Measurements from ENCODE around the gene CACNB4. TPM values are rescaled to one million over a fixed set of nuclear protein-coding genes. Genes with fewer than 3 reads are reported as not detected.

CACNB4 gene
- total RNA-seq, 1 donor from 2014 or later = 4.9 TPM

DNA sequence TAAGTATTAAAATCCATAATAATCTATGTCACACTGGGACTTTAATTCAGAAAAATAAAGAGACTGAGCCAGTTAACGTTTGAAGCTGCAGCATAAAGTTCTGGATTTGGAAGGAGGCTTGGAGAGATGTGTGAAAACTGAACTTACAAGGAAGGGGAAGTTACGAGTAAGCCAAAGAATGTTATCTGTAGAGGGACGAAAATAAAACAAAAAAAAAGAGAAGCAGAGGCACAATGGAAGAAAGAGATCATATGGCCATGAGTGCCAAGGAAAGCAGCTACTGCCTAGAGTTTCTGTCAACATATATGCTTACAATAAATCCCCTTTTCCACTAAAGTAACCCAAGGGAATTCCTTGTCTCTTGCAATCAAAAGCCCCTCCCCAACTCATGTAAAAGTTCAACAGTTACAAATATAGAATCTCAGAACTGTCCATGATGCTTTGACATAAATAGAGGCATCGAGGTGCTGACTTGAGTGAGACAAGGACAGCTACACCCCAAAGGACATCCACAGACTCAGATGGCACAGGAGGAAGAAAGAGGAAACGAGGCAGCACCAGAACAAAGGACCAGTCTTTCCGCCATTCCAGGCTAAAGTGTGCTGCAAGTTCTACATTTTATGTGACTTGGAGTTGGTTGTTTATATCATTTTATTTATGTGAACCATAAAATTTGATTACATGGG is 254.5 kb downstream of the CACNB4 start:
- Histone ChIP-seq H3K27ac (no peak overlapping the region), H3K27me3 (no peaks in the 10 kb centered on the region)
- intact Hi-C loops (cut with DNase I) = no loop called here

DNA sequence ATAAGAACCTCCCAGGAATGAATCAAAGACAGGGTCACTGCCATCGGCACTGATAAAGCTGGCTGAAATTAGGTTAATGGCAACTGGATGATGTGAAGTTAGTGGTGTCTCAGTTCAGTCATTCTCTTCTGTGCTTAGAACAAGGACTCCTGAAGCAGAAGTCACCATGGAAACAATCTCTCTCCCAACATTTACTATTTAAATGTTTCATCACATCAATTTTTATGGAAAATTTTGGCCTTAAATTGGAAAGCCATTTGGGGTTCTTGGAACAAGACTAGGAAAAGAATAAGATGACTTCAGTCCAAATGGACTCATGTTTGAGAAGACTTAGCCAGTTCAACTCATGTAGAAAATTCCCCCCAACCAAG is 255.2 kb downstream of the CACNB4 start:
- no peak for DNase-seq (ENCODE audit: extremely low spot score in 2 of 2)
- intact Hi-C loops (cut with DNase I) = no loop called here
- TF ChIP-seq POLR2AphosphoS5 (IDR thresholded peaks at IDR 0.05; ENCODE audit: insufficient read depth in 1 of 2, low read depth in 1 of 2) (no peak), POLR2A (IDR thresholded peaks at IDR 0.05) (no peak)
- TF ChIP-seq, protein P1, sequence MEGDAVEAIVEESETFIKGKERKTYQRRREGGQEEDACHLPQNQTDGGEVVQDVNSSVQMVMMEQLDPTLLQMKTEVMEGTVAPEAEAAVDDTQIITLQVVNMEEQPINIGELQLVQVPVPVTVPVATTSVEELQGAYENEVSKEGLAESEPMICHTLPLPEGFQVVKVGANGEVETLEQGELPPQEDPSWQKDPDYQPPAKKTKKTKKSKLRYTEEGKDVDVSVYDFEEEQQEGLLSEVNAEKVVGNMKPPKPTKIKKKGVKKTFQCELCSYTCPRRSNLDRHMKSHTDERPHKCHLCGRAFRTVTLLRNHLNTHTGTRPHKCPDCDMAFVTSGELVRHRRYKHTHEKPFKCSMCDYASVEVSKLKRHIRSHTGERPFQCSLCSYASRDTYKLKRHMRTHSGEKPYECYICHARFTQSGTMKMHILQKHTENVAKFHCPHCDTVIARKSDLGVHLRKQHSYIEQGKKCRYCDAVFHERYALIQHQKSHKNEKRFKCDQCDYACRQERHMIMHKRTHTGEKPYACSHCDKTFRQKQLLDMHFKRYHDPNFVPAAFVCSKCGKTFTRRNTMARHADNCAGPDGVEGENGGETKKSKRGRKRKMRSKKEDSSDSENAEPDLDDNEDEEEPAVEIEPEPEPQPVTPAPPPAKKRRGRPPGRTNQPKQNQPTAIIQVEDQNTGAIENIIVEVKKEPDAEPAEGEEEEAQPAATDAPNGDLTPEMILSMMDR (IDR thresholded peaks at IDR 0.05) = no peak

More for the DNA sequence above, 254.5 kb downstream of the CACNB4 start:
- Histone ChIP-seq H3K9me3 (no peaks in the 10 kb centered on the region), H3K4me1 (no peaks in the 10 kb centered on the region), H3K36me3 (no peaks in the 10 kb centered on the region), H3K4me3 (no peak overlapping the region)
- TF ChIP-seq POLR2A (IDR thresholded peaks at IDR 0.05) (no peak), POLR2AphosphoS5 (IDR thresholded peaks at IDR 0.05; ENCODE audit: insufficient read depth in 1 of 2, low read depth in 1 of 2) (no peak)
- DNase-seq (ENCODE audit: extremely low spot score in 2 of 2) = no peak

DNA sequence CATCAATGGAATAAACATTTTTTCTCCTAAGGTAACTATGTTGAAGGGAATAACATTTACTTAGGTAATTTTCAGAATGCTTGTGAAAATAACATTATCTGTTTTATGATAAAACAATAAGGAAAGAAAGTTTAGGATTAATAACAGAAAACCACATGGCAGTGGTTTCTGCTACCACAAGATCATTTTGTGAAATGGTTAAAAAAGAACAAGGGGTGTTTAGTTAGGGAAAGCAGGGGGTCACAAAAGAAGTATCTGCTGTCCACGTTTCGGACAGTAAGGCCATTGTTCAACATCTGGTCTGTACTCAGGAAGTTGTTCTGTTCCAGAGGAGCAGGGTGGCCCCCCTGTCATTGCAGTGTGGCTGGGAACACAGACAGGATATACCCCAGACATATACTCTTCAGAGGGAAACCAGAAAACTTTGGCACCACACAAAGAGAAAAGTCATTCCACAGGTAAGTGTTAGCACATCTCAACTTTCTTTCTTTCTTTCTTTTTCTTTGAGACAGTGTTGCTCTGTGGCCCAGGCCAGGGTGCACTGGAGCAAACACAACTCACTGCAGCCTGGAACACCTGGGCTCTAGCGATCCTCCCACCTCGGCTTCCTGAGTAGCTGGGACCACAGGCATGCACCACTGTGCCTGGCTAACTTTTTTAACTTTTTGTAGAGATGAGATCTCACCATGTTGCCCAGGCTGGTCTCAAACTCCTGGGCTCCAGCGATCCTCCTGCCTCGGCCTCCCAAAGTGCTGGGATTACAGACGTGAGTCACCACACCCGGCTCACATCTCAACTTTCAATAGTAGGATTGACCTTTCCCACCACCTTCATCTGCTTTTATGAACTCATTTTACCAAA is 255.8 kb downstream of the CACNB4 start:
- intact Hi-C loops (cut with DNase I) = no loop called here
- DNase-seq (ENCODE audit: extremely low spot score in 2 of 2) = no peak
- no peaks in the 10 kb centered on the region for H3K9me3 ChIP-seq
- no peaks in the 10 kb centered on the region for H3K4me1 ChIP-seq
- H3K27me3 ChIP-seq = no peaks in the 10 kb centered on the region
- TF ChIP-seq, protein P1 (IDR thresholded peaks at IDR 0.05) = no peak
- no peak for TF ChIP-seq POLR2A (IDR thresholded peaks at IDR 0.05)
- no peak for TF ChIP-seq POLR2AphosphoS5 (IDR thresholded peaks at IDR 0.05; ENCODE audit: insufficient read depth in 1 of 2, low read depth in 1 of 2)
- H3K27ac ChIP-seq = no peak overlapping the region
- H3K36me3 ChIP-seq = no peaks in the 10 kb centered on the region
- H3K4me3 ChIP-seq = no peak overlapping the region

More for the DNA sequence above, 255.2 kb downstream of the CACNB4 start:
- Histone ChIP-seq H3K36me3 (no peaks in the 10 kb centered on the region), H3K27me3 (no peaks in the 10 kb centered on the region), H3K4me1 (no peaks in the 10 kb centered on the region), H3K27ac (no peak overlapping the region), H3K9me3 (no peaks in the 10 kb centered on the region), H3K4me3 (no peak overlapping the region)

DNA sequence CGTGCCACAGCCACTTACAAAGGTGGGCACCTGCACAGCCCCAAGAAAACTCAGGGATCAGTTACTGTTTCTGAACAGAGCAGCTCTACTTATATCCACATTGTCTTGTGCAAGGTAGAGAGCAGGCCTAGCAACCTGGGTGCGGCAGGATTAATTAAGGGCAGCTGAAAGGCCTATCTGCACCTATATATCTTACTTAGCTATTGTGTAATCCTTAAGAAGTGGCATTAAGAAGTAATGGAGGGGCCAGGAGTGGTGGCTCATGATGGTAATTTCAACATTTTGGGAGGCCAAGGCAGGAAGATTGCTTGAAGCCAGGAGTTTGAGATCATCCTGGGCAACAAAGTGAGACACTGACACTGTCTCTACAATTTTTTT is 257.8 kb downstream of the CACNB4 start:
- Histone ChIP-seq H3K4me3 (no peak overlapping the region), H3K27ac (no peak overlapping the region), H3K36me3 (no peaks in the 10 kb centered on the region), H3K9me3 (no peaks in the 10 kb centered on the region), H3K4me1 (no peaks in the 10 kb centered on the region), H3K27me3 (no peaks in the 10 kb centered on the region)
- TF ChIP-seq, protein P1 (IDR thresholded peaks at IDR 0.05) = no peak
- no peak for TF ChIP-seq POLR2AphosphoS5 (IDR thresholded peaks at IDR 0.05; ENCODE audit: insufficient read depth in 1 of 2, low read depth in 1 of 2)
- TF ChIP-seq POLR2A (IDR thresholded peaks at IDR 0.05) = no peak
- no peak for DNase-seq (ENCODE audit: extremely low spot score in 2 of 2)
- intact Hi-C loops (cut with DNase I) = no loop called here

DNA sequence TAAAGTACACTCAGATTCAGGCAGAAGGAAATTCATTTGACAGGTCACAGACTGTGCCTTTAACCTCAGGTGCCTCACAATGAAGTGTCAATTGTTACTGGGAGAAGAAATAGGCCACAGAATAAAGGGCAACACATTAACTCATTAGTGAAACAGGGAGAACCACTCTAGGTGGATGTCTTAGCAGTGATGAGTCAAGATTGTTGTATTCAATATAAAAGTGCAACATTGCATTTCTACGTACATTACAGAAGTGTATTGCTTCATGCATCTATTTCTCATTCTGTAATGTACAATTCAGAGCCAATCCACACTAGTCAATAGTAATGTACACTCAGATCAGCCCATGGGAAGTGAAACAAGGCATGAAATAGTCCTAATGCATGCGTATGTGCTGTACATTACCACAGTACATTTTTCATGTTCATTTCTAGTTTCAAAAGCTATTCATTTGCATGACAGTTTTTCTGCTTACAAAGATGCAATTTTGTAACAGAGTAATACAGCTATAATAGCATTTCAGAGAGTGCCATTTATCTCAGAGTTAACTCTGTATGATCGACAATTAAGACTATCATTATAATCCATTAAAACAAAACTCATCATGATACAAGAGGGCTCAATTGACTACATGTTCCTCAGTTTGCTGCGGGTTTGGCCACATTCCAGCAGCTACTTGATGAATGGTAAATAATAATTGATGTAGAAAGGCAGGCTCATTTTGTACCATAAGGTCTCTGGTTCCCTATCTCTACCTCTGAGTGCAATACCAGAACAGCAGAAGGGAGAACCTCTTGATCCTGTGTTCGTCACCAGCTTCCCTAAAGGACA is 258.4 kb downstream of the CACNB4 start:
- H3K4me1 ChIP-seq = no peaks in the 10 kb centered on the region
- no peaks in the 10 kb centered on the region for H3K36me3 ChIP-seq
- H3K4me3 ChIP-seq = no peak overlapping the region
- TF ChIP-seq, protein P1 (IDR thresholded peaks at IDR 0.05) = no peak
- TF ChIP-seq POLR2A (IDR thresholded peaks at IDR 0.05) (no peak), POLR2AphosphoS5 (IDR thresholded peaks at IDR 0.05; ENCODE audit: insufficient read depth in 1 of 2, low read depth in 1 of 2) (no peak)
- intact Hi-C loops (cut with DNase I) = no loop called here
- H3K27ac ChIP-seq = no peak overlapping the region
- no peak for DNase-seq (ENCODE audit: extremely low spot score in 2 of 2)
- H3K27me3 ChIP-seq = no peaks in the 10 kb centered on the region
- H3K9me3 ChIP-seq = no peaks in the 10 kb centered on the region
